B cell (primary cell): ENCODE measurements around the gene TRPV6. TPM values are rescaled to one million over a fixed set of nuclear protein-coding genes. Genes with fewer than 3 reads are reported as not detected.

Source experiments
- ATAC-seq: fragments of 200-7000 bp; cut with Tn5 transposase; one replicate; pipeline ENCODE4 v1.10.0; 2021; ENCODE audit warnings: low read depth, mild to moderate bottlenecking, moderate number of reproducible peaks, moderate library complexity
- CTCF ChIA-PET: fragments of 350-600 bp; sonication (Branson Sonifier 250); formaldehyde crosslinking; loops from one replicate; lab custom pipeline; 2021; ENCODE audit warnings: antibody characterized with exemption, inconsistent platforms; lab: Charles Lee
- POLR2A ChIA-PET: fragments of 350-600 bp; sonication (Branson Sonifier 250); formaldehyde crosslinking; loops from one replicate; lab custom pipeline; 2021; ENCODE audit warnings: antibody characterized with exemption; lab: Charles Lee
- DNase-seq: peaks from one replicate; pipeline ENCODE4 v3.0.0; 2013
- H2AFZ ChIP-seq: 2 replicates; pipeline ENCODE4 v1.6.1; 2012; ENCODE audit warnings: mild to moderate bottlenecking, low read depth, low read length; ENCODE audit not compliant: insufficient read depth, poor library complexity, severe bottlenecking
- H3K27ac ChIP-seq, 2 donors: 1 replicate in 1 of 2; 2 replicates in 1 of 2; pipeline ENCODE4 v1.5.1; 2012 to 2013; ENCODE audit warnings: low read length in 2 of 2, mild to moderate bottlenecking in 2 of 2, moderate library complexity in 1 of 2
- H3K27me3 ChIP-seq, 4 experiments: fragments of 200-600 bp in 1 of 4; sonication (generic) in 1 of 4; replicated peaks in 1 of 4; 1 replicate in 2 of 4; 2 replicates in 2 of 4; pipeline versions ENCODE4 v1.6.1 to v1.7.0; 2013 to 2016; ENCODE audit warnings: low read length in 3 of 4, mild to moderate bottlenecking in 2 of 4, mixed read lengths in 1 of 4, moderate library complexity in 1 of 4; ENCODE audit not compliant: insufficient read depth in 4 of 4, control insufficient read depth in 3 of 4; ENCODE audit errors: control extremely low read depth in 1 of 4
- H3K36me3 ChIP-seq, 2 experiments: replicated peaks in 1 of 2; 1 replicate in 1 of 2; 2 replicates in 1 of 2; pipeline versions ENCODE4 v1.6.1 to v1.7.1; 2013; ENCODE audit warnings: low read length in 1 of 2; ENCODE audit not compliant: insufficient read depth in 2 of 2, control insufficient read depth in 1 of 2; ENCODE audit errors: control extremely low read depth in 1 of 2, extremely low read depth in 1 of 2
- H3K4me1 ChIP-seq, 2 donors: fragments of 200-600 bp in 1 of 2; sonication (generic) in 1 of 2; 1 replicate in 1 of 2; 2 replicates in 1 of 2; pipeline versions ENCODE4 v1.5.1 to v1.6.1; 2013 to 2017; ENCODE audit warnings: low read length in 2 of 2; ENCODE audit not compliant: control insufficient read depth in 2 of 2, insufficient read depth in 2 of 2
- H3K4me2 ChIP-seq: replicated peaks from 2 replicates; pipeline ENCODE3; 2012; ENCODE audit warnings: mild to moderate bottlenecking, low read depth, low read length; ENCODE audit not compliant: poor library complexity, severe bottlenecking
- H3K4me3 ChIP-seq, 5 experiments: fragments of 200-600 bp in 1 of 5; sonication (generic) in 1 of 5; 1 replicate in 3 of 5; 2 replicates in 2 of 5; pipeline versions ENCODE4 v1.5.1 to v1.7.0; 2011 to 2016; ENCODE audit warnings: low read length in 4 of 5, mild to moderate bottlenecking in 4 of 5, low read depth in 2 of 5, control low read depth in 1 of 5, moderate library complexity in 1 of 5; ENCODE audit not compliant: insufficient read depth in 1 of 5; ENCODE audit errors: control extremely low read depth in 1 of 5, extremely low read depth in 1 of 5
- H3K79me2 ChIP-seq: fragments of 200-600 bp; sonication (generic); one replicate; pipeline ENCODE4 v1.6.0; 2016; ENCODE audit warnings: low read length; ENCODE audit not compliant: control insufficient read depth, insufficient read depth
- H3K9ac ChIP-seq: fragments of 200-600 bp; sonication (generic); 2 replicates; pipeline ENCODE4 v1.6.1; 2017; ENCODE audit warnings: mild to moderate bottlenecking, low read length, moderate library complexity
- H3K9me3 ChIP-seq, 3 donors: one replicate each; pipeline versions ENCODE4 v1.6.1 to v1.7.1; 2013; ENCODE audit warnings: low read length in 2 of 3; ENCODE audit not compliant: control insufficient read depth in 2 of 3, insufficient read depth in 1 of 3; ENCODE audit errors: control extremely low read depth in 1 of 3
- H4K20me1 ChIP-seq: 2 replicates; pipeline ENCODE4 v1.6.0; 2012; ENCODE audit warnings: mild to moderate bottlenecking, low read length; ENCODE audit not compliant: insufficient read depth, control insufficient read depth, poor library complexity, severe bottlenecking
- H3K27ac Mint-ChIP-seq: one replicate; pipeline ENCODE4 v1.8.0; 2021; ENCODE audit warnings: mixed read lengths
- H3K27me3 Mint-ChIP-seq: one replicate; pipeline ENCODE4 v1.8.0; 2021; ENCODE audit warnings: mixed read lengths
- H3K4me1 Mint-ChIP-seq: one replicate; pipeline ENCODE4 v1.8.0; 2021; ENCODE audit warnings: mixed read lengths
- H3K4me3 Mint-ChIP-seq: one replicate; pipeline ENCODE4 v1.8.0; 2021; ENCODE audit warnings: mixed read lengths
- H3K9me3 Mint-ChIP-seq: one replicate; pipeline ENCODE4 v1.8.0; 2022; ENCODE audit warnings: mixed read lengths; ENCODE audit not compliant: insufficient read depth
- EZH2 ChIP-seq: IDR thresholded peaks from 2 replicates; pipeline ENCODE4 v1.6.1; 2012; ENCODE audit warnings: borderline replicate concordance, low read depth, mild to moderate bottlenecking, moderate library complexity, low read length; ENCODE audit not compliant: insufficient read depth, poor library complexity, severe bottlenecking
- WGBS: methylation state at CpG from one replicate; pipeline ENCODE4 v1.1.5; 2013; ENCODE audit warnings: missing lambda C conversion rate; ENCODE audit not compliant: insufficient coverage; 5-methylcytosine and 5-hydroxymethylcytosine counted together
- intact Hi-C: fragments of 100-400 bp; cut with micrococcal nuclease; formaldehyde crosslinking; loops from one replicate; pipeline ENCODE4 v1.10.0; 2022
- polyA plus RNA-seq: library from polyadenylated mRNA; depleted of rRNA; stranded (reverse); fragments of >200 nt; gene quantifications from 2 replicates; pipeline ENCODE4 v1.2.3, GENCODE V29; 2012
- total RNA-seq, 2 donors: library from RNA; stranded (reverse); fragments of 120-200 nt in 1 of 2; gene quantifications; 1 replicate in 1 of 2; 2 replicates in 1 of 2; pipeline versions ENCODE4 v1.2.3 to v1.2.4, GENCODE V29; 2013 to 2022
- TF ChIP-seq, protein P1 (sequence below): fragments of 200-600 bp; IDR thresholded peaks from one replicate; pipeline ENCODE4 v1.8.0; 2022; ENCODE audit warnings: antibody characterized with exemption, mild to moderate bottlenecking

TRPV6 gene
- total and polyA plus RNA-seq, 2 donors (not counting 1 experiment from before 2014, with no cell fraction given), result not detected

DNA sequence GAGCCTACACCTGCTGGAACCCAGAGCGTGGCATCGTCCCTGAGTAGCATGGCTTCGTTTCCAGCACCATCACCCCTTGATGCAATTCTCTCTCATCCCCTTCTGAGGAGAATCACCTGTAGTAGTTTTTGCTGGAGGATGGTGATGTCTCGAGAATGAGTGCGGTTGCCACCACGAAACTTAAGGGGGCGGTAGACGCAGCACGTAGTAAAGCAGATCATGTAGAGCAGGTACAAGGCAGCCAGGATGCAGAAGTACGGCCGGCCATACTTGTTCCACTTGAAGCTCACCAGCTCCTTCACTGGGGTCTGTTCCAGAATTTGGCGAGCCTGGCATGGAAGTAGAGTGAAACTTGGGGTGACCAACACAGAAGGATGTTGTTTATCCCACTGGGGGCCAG, 39.9 kb upstream of the TRPV6 start:
- WGBS, result 78% methylated on average over 7 of the region's 12 CpGs
- intact Hi-C loops, result no loop called here
- Histone ChIP-seq H3K36me3 (no peaks in the 10 kb centered on the region), H2AFZ (no peak overlapping the region), H3K9me3 (no peaks in the 10 kb centered on the region), H3K4me1 (peaks cover 23 to 24% of the 10 kb centered on the region in 2 donors), H3K4me3 (no peak overlapping the region), H3K9ac (no peak overlapping the region), H4K20me1 (no peaks in the 10 kb centered on the region), H3K27ac (no peak overlapping the region), H3K4me2 (no peak overlapping the region), H3K27me3 (no peaks in the 10 kb centered on the region), H3K79me2 (no peaks in the 10 kb centered on the region)
- CTCF ChIA-PET, result interaction anchor here (0.8 to 1.1 kb wide), 2 partner anchors 43 to 44 kb away, joined by 3 to 4 read pairs; no protein-coding TSS in a partner anchor
- Mint-ChIP-seq H3K4me3 (no peak overlapping the region), H3K9me3 (no peaks in the 10 kb centered on the region), H3K27ac (no peak overlapping the region), H3K27me3 (no peaks in the 10 kb centered on the region), H3K4me1 (peaks cover 26% of the 10 kb centered on the region)
- ATAC-seq (no peak), DNase-seq (no peak)
- POLR2A ChIA-PET, result no interaction called here
- no peak for TF ChIP-seq EZH2
- TF ChIP-seq, protein P1, sequence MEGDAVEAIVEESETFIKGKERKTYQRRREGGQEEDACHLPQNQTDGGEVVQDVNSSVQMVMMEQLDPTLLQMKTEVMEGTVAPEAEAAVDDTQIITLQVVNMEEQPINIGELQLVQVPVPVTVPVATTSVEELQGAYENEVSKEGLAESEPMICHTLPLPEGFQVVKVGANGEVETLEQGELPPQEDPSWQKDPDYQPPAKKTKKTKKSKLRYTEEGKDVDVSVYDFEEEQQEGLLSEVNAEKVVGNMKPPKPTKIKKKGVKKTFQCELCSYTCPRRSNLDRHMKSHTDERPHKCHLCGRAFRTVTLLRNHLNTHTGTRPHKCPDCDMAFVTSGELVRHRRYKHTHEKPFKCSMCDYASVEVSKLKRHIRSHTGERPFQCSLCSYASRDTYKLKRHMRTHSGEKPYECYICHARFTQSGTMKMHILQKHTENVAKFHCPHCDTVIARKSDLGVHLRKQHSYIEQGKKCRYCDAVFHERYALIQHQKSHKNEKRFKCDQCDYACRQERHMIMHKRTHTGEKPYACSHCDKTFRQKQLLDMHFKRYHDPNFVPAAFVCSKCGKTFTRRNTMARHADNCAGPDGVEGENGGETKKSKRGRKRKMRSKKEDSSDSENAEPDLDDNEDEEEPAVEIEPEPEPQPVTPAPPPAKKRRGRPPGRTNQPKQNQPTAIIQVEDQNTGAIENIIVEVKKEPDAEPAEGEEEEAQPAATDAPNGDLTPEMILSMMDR, result no peak

GRCh38 chr7:142923391-142923790, 37.8 kb upstream of the TRPV6 start:
- Histone ChIP-seq H3K79me2 (no peaks in the 10 kb centered on the region), H3K9ac (no peak overlapping the region), H3K36me3 (no peaks in the 10 kb centered on the region), H3K4me2 (no peak overlapping the region), H3K27ac (no peak overlapping the region), H3K9me3 (no peaks in the 10 kb centered on the region), H2AFZ (no peak overlapping the region), H3K4me1 (peaks cover 22 to 23% of the 10 kb centered on the region in 2 donors), H4K20me1 (no peaks in the 10 kb centered on the region), H3K27me3 (peaks cover 0 to 2% (median 0%) of the 10 kb centered on the region in 4 experiments), H3K4me3 (no peak overlapping the region)
- Mint-ChIP-seq H3K4me1 (peaks cover 26% of the 10 kb centered on the region), H3K27ac (no peak overlapping the region), H3K4me3 (no peak overlapping the region), H3K27me3 (peaks cover 8% of the 10 kb centered on the region), H3K9me3 (no peaks in the 10 kb centered on the region)
- 33% methylated on average over 1 of the region's 2 CpGs for WGBS
- ATAC-seq (no peak), DNase-seq (no peak)
- POLR2A ChIA-PET, result no interaction called here
- intact Hi-C loops, result no loop called here
- no peak for TF ChIP-seq EZH2
- TF ChIP-seq, protein P1, result no peak
- CTCF ChIA-PET, result no interaction called here
